OCI-LY3 (cell line): ENCODE measurements around the gene ZRANB1.

ENCODE experiments used
- H2AFZ ChIP-seq: fragments of 200-600, 300-600 bp; shearing (Covaris generic); 2 replicates; pipeline ENCODE4 v1.6.0; 2014; ENCODE audit warnings: antibody characterized with exemption, low read depth, low read length
- H3K27ac ChIP-seq: fragments of 200-600, 300-600 bp; sonication (generic); 2 replicates; pipeline ENCODE4 v1.5.1; 2014; ENCODE audit warnings: mild to moderate bottlenecking, low read length, moderate library complexity, mixed read lengths
- H3K27me3 ChIP-seq: fragments of 200-600, 300-600 bp; sonication (generic); 2 replicates; pipeline ENCODE4 v1.6.1; 2014; ENCODE audit warnings: low read depth, low read length, mixed read lengths
- H3K36me3 ChIP-seq: fragments of 200-600, 300-600 bp; sonication (generic); replicated peaks from 2 replicates; pipeline ENCODE3; 2014; ENCODE audit warnings: low read depth, low read length, mixed read lengths
- H3K4me1 ChIP-seq: fragments of 300-600, 200-600 bp; sonication (generic); 2 replicates; pipeline ENCODE4 v1.6.1; 2014; ENCODE audit warnings: low read length, mixed read lengths
- H3K4me2 ChIP-seq: fragments of 200-600, 300-600 bp; sonication (generic); 2 replicates; pipeline ENCODE4 v1.6.1; 2014; ENCODE audit warnings: low read length, mixed read lengths
- H3K4me3 ChIP-seq: fragments of 300-600, 200-600 bp; sonication (generic); 2 replicates; pipeline ENCODE4 v1.5.1; 2014; ENCODE audit warnings: antibody characterized with exemption, mild to moderate bottlenecking, low read length, moderate library complexity
- H3K79me2 ChIP-seq: fragments of 300-600, 200-600 bp; shearing (Covaris generic); 2 replicates; pipeline ENCODE4 v1.6.1; 2014; ENCODE audit warnings: mild to moderate bottlenecking, low read length, mixed read lengths
- H3K9ac ChIP-seq: fragments of 300-600, 200-600 bp; shearing (Covaris generic); 2 replicates; pipeline ENCODE4 v1.6.0; 2014; ENCODE audit warnings: mild to moderate bottlenecking, low read length, moderate library complexity
- H3K9me3 ChIP-seq: fragments of 200-600, 300-600 bp; shearing (Covaris generic); 2 replicates; pipeline ENCODE4 v1.6.1; 2014; ENCODE audit warnings: low read length, mixed read lengths; ENCODE audit not compliant: insufficient read depth
- H4K20me1 ChIP-seq: fragments of 200-600, 300-600 bp; sonication (generic); 2 replicates; pipeline ENCODE4 v1.6.1; 2016; ENCODE audit warnings: low read length, mixed read lengths; ENCODE audit not compliant: insufficient read depth
- EZH2phosphoT487 ChIP-seq: fragments of 200-600 bp; shearing (Covaris generic); IDR thresholded peaks from 2 replicates; pipeline ENCODE4 v1.6.1; 2018; ENCODE audit warnings: antibody characterized with exemption, mixed run types, low read depth
- TF ChIP-seq, protein P1 (sequence below): fragments of 200-600, 300-600 bp; sonication (generic); IDR thresholded peaks from 2 replicates; pipeline ENCODE4 v1.5.1; 2014; ENCODE audit warnings: antibody characterized with exemption, low read length, low read depth

ZRANB1 gene

DNA sequence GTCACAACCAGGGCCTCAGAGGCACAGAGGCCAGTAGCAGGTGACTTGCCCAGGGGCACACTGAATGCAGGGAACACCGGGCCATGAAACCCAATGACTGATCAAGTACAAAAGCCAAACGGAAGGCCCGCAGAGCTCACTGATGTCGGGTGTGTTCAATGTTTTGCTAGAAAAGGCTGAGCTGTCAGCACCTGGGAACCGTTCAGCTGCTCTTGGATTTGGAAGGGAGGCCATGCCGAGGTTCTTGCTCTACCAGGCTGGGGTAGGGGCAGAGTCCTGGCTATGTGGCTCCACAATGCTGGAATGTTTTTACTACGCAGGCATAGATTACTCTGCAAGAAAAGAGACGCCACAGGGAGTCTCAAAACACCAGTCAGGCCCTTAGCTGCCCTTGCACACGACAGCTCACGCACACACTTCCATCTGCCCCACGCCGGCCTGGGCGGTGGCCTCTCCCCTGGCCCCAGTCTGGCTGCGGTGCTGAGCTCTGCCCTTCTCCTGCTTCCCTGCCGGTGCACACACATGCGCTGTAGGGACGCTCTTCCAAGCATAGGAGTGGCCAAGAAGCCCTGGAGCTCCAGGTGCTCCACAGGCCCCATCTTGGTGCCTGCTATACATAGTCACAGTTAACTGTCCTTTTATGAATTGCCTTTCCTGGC is 79.9 kb downstream of the ZRANB1 start:
- H3K9me3 ChIP-seq, result no peaks in the 10 kb centered on the region
- peaks cover 11% of the 10 kb centered on the region for H3K27me3 ChIP-seq
- H3K36me3 ChIP-seq, result no peaks in the 10 kb centered on the region
- H3K9ac ChIP-seq, result no peak overlapping the region
- no peaks in the 10 kb centered on the region; the same call in 1 of the 2 replicates for H4K20me1 ChIP-seq
- no peaks in the 10 kb centered on the region for H3K79me2 ChIP-seq
- H3K4me2 ChIP-seq, result no peak overlapping the region
- H2AFZ ChIP-seq, result no peak overlapping the region
- no peaks in the 10 kb centered on the region for H3K4me1 ChIP-seq
- TF ChIP-seq, protein P1, sequence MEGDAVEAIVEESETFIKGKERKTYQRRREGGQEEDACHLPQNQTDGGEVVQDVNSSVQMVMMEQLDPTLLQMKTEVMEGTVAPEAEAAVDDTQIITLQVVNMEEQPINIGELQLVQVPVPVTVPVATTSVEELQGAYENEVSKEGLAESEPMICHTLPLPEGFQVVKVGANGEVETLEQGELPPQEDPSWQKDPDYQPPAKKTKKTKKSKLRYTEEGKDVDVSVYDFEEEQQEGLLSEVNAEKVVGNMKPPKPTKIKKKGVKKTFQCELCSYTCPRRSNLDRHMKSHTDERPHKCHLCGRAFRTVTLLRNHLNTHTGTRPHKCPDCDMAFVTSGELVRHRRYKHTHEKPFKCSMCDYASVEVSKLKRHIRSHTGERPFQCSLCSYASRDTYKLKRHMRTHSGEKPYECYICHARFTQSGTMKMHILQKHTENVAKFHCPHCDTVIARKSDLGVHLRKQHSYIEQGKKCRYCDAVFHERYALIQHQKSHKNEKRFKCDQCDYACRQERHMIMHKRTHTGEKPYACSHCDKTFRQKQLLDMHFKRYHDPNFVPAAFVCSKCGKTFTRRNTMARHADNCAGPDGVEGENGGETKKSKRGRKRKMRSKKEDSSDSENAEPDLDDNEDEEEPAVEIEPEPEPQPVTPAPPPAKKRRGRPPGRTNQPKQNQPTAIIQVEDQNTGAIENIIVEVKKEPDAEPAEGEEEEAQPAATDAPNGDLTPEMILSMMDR, result no peak
- no peak for TF ChIP-seq EZH2phosphoT487
- no peak overlapping the region for H3K4me3 ChIP-seq
- H3K27ac ChIP-seq, result no peak overlapping the region

DNA sequence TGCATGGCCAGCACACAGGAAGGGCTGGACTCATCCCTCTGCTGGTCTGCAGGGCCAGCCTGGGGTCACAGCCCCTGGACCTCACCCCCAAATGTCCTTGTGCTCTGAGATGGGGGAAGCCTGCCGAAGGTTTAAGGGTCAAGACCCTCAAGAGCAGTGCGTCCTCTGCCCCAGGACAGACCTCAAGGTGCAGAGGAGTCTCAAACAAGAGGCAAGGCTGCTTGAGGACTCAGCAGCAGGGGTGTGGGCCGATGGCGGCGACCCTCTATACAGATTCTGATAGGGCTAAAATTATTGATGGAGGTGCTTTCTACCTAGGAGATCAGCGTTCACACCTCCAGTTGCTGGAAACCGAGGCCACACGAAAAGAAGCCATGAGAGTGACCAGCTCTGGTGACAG is 80.7 kb downstream of the ZRANB1 start:
- H3K4me2 ChIP-seq, result no peak overlapping the region
- no peak for TF ChIP-seq EZH2phosphoT487
- TF ChIP-seq, protein P1, result no peak
- H3K4me3 ChIP-seq, result no peak overlapping the region
- H3K27me3 ChIP-seq, result peaks cover 11% of the 10 kb centered on the region
- H3K9ac ChIP-seq, result no peak overlapping the region
- no peaks in the 10 kb centered on the region for H3K4me1 ChIP-seq
- H4K20me1 ChIP-seq, result no peaks in the 10 kb centered on the region; the same call in 1 of the 2 replicates
- no peak overlapping the region for H2AFZ ChIP-seq
- H3K79me2 ChIP-seq, result no peaks in the 10 kb centered on the region
- no peak overlapping the region for H3K27ac ChIP-seq
- H3K36me3 ChIP-seq, result no peaks in the 10 kb centered on the region
- H3K9me3 ChIP-seq, result no peaks in the 10 kb centered on the region

DNA sequence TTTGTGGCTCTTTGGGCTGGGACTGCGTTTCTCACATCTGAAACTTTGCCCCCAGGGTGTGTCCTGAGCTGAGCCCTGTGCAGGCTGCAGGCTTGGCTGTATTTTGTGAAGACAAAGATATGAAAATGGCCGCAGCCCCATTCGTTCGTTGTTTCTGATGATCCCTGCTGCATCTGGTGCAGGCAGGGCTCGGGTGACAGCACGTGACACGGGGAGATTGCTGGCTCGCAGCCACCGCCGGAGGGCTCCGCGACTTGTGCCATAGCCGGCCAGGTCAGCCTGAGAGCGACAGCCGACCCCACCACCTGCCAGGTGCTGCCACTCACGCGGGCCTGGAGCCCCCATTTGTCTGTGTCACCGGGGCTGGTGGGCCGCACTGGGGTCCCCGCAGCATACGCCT is 81.3 kb downstream of the ZRANB1 start:
- no peak overlapping the region for H3K27ac ChIP-seq
- no peaks in the 10 kb centered on the region; the same call in 1 of the 2 replicates for H4K20me1 ChIP-seq

DNA sequence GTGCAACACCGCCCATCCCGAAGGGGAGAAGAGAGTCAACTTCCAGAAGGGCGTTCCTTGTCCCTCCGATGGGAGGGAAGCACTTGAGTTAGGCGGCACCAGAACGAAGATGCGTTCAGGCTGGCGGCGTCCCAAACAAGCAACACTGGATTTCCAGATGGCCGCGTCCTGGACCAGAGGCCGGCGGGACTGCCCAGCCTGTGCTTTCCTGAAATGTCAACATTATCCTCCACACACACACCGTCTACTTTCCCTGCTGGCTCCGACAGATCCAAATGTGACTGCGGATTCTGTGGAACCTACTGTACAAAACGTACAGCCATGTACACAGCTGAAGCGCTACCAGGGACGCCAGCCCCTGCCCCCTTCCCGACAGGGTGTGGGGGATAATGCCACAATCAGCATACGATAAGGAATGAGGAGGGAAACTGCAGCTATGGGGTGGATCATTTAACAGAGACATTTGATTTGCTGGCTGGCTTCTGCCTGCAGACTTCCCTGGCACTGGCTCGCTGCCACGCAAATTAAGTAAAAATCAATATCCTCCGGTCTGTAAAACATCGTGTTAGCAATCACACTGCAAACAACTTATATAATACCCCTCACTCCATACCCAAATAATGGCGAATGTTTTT is 82.1 kb downstream of the ZRANB1 start:
- H3K27me3 ChIP-seq, result peaks cover 11% of the 10 kb centered on the region
- no peak overlapping the region for H3K9ac ChIP-seq
- no peak overlapping the region for H3K4me3 ChIP-seq
- H3K79me2 ChIP-seq, result no peaks in the 10 kb centered on the region
- H3K36me3 ChIP-seq, result no peaks in the 10 kb centered on the region
- H3K9me3 ChIP-seq, result no peaks in the 10 kb centered on the region
- TF ChIP-seq, protein P1, result no peak
- no peak for TF ChIP-seq EZH2phosphoT487
- H4K20me1 ChIP-seq, result no peaks in the 10 kb centered on the region; the same call in 1 of the 2 replicates
- no peak overlapping the region for H3K27ac ChIP-seq
- H3K4me2 ChIP-seq, result no peak overlapping the region
- H3K4me1 ChIP-seq, result no peaks in the 10 kb centered on the region
- H2AFZ ChIP-seq, result no peak overlapping the region

More for the DNA sequence above, 81.3 kb downstream of the ZRANB1 start:
- Histone ChIP-seq H3K4me1 (no peaks in the 10 kb centered on the region), H2AFZ (no peak overlapping the region), H3K4me2 (no peak overlapping the region), H3K9ac (no peak overlapping the region), H3K79me2 (no peaks in the 10 kb centered on the region), H3K36me3 (no peaks in the 10 kb centered on the region), H3K27me3 (peaks cover 11% of the 10 kb centered on the region), H3K4me3 (no peak overlapping the region), H3K9me3 (no peaks in the 10 kb centered on the region)
- TF ChIP-seq EZH2phosphoT487, result no peak
- TF ChIP-seq, protein P1, result no peak
